ENCODE results near the gene NEUROG1.

NEUROG1 gene

GRCh38 chr5:135549413-135549812, 13.6 kb upstream of the NEUROG1 start:
- no peak overlapping the region for H4K8ac ChIP-seq (ENCODE audit: low read length)
- peaks cover 2% of the 10 kb centered on the region for H3K4me1 ChIP-seq (ENCODE audit: control insufficient read depth, insufficient read depth, low read depth, low read length)
- no peaks in the 10 kb centered on the region for H3K79me1 ChIP-seq (replicated peaks; ENCODE audit: low read length, poor library complexity, severe bottlenecking)
- H2BK120ac ChIP-seq (ENCODE audit: low read depth, low read length) = no peak overlapping the region
- H3K4me3 ChIP-seq (ENCODE audit: insufficient read depth in 1 of 2, low read depth in 1 of 2, low read length in 2 of 2) = no peak overlapping the region
- no peak overlapping the region for H3K9ac ChIP-seq (ENCODE audit: low read length)
- no peak overlapping the region for H2BK15ac ChIP-seq (ENCODE audit: low read depth, poor library complexity, severe bottlenecking)
- H3K14ac ChIP-seq (ENCODE audit: low read length in 2 of 2) = no peak overlapping the region
- H3K18ac ChIP-seq (ENCODE audit: low read depth in 1 of 2, low read length in 2 of 2) = no peak overlapping the region
- no peak overlapping the region for H2AK5ac ChIP-seq (ENCODE audit: low read length, severe bottlenecking)
- 31% methylated on average over 4 of the region's 4 CpGs for WGBS
- H2BK5ac ChIP-seq (ENCODE audit: low read depth, low read length, poor library complexity, severe bottlenecking) = no peak overlapping the region
- H3K9me3 ChIP-seq (ENCODE audit: control insufficient read depth, low read length) = no peaks in the 10 kb centered on the region
- no peak overlapping the region for H4K91ac ChIP-seq (ENCODE audit: low read length)
- H3K27ac ChIP-seq (ENCODE audit: low read length, poor library complexity, severe bottlenecking) = no peak overlapping the region
- peaks cover 72 to 76% of the 10 kb centered on the region in 2 experiments for H3K27me3 ChIP-seq (ENCODE audit: control insufficient read depth in 1 of 2, insufficient read depth in 1 of 2, low read length in 2 of 2)
- H3K36me3 ChIP-seq (ENCODE audit: control insufficient read depth in 1 of 2, insufficient read depth in 2 of 2, low read depth in 1 of 2, low read length in 2 of 2) = no peaks in the 10 kb centered on the region
- H3K4ac ChIP-seq (ENCODE audit: low read depth in 1 of 2, low read length in 2 of 2) = no peak overlapping the region
- no peak overlapping the region for H2AFZ ChIP-seq (ENCODE audit: low read depth, low read length)
- no peak overlapping the region for H2BK12ac ChIP-seq (ENCODE audit: low read length in 2 of 2)
- no peak for DNase-seq
- H3K23ac ChIP-seq (ENCODE audit: low read length in 2 of 2) = no peak overlapping the region
- no peak overlapping the region for H3K4me2 ChIP-seq (ENCODE audit: low read length, poor library complexity, severe bottlenecking)

DNA sequence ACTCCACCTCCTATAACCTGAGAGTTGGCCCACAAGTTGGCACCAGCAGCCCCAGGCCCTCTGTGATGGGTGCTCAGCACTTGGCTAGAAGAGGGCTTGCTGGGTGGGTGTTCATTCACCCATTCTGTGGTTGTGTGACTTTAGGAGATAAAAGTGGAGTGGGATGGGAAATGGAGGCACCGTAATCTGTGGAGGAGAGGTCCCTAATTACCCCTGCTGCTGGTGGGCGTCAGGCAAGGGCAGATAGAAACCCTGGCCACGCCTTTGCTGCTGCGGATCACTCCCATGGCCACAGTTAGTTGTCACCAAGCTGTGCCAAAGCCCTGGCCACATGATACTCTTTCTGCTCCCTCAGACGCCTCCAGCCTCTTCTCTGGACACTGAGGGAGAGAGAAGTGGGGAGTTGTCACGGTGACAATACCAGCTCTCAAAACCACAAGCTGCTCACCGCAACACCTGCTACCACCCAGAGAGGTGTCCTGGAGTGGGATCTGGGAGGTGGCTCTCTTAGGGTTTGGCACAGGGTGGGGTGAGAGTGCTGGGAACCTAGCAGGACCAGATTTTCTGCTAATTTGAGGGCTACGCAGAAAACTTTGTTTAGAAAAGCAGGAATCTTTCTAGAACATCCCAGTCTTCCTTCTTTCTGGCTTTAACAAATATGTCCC, 12.0 kb upstream of the NEUROG1 start:
- H2BK120ac ChIP-seq (ENCODE audit: low read depth, low read length) = no peak overlapping the region
- no peak overlapping the region for H2AK5ac ChIP-seq (ENCODE audit: low read length, severe bottlenecking)
- H4K8ac ChIP-seq (ENCODE audit: low read length) = no peak overlapping the region
- H3K4me1 ChIP-seq (ENCODE audit: control insufficient read depth, insufficient read depth, low read depth, low read length) = peaks cover 11% of the 10 kb centered on the region
- H2AFZ ChIP-seq (ENCODE audit: low read depth, low read length) = no peak overlapping the region
- peaks cover 79 to 85% of the 10 kb centered on the region in 2 experiments for H3K27me3 ChIP-seq (ENCODE audit: control insufficient read depth in 1 of 2, insufficient read depth in 1 of 2, low read length in 2 of 2)
- no peak overlapping the region for H3K4ac ChIP-seq (ENCODE audit: low read depth in 1 of 2, low read length in 2 of 2)
- H3K79me1 ChIP-seq (replicated peaks; ENCODE audit: low read length, poor library complexity, severe bottlenecking) = no peaks in the 10 kb centered on the region
- no peak overlapping the region for H3K9ac ChIP-seq (ENCODE audit: low read length)
- H2BK15ac ChIP-seq (ENCODE audit: low read depth, poor library complexity, severe bottlenecking) = no peak overlapping the region
- no peaks in the 10 kb centered on the region for H3K36me3 ChIP-seq (ENCODE audit: control insufficient read depth in 1 of 2, insufficient read depth in 2 of 2, low read depth in 1 of 2, low read length in 2 of 2)
- no peak overlapping the region for H3K18ac ChIP-seq (ENCODE audit: low read depth in 1 of 2, low read length in 2 of 2)
- DNase-seq = no peak
- no peak overlapping the region for H3K27ac ChIP-seq (ENCODE audit: low read length, poor library complexity, severe bottlenecking)
- H3K14ac ChIP-seq (ENCODE audit: low read length in 2 of 2) = no peak overlapping the region
- no peak overlapping the region for H4K91ac ChIP-seq (ENCODE audit: low read length)
- H3K9me3 ChIP-seq (ENCODE audit: control insufficient read depth, low read length) = no peaks in the 10 kb centered on the region
- 61% methylated on average over 3 of the region's 8 CpGs for WGBS
- no peak overlapping the region for H3K4me3 ChIP-seq (ENCODE audit: insufficient read depth in 1 of 2, low read depth in 1 of 2, low read length in 2 of 2)
- H3K23ac ChIP-seq (ENCODE audit: low read length in 2 of 2) = no peak overlapping the region
- H3K4me2 ChIP-seq (ENCODE audit: low read length, poor library complexity, severe bottlenecking) = no peak overlapping the region
- no peak overlapping the region for H2BK5ac ChIP-seq (ENCODE audit: low read depth, low read length, poor library complexity, severe bottlenecking)
- no peak overlapping the region for H2BK12ac ChIP-seq (ENCODE audit: low read length in 2 of 2)

- Histone ChIP-seq H3K9me3 (ENCODE audit: control insufficient read depth, low read length) (no peaks in the 10 kb centered on the region), H4K91ac (ENCODE audit: low read length) (no peak overlapping the region), H3K4me3 (ENCODE audit: insufficient read depth in 1 of 2, low read depth in 1 of 2, low read length in 2 of 2) (no peak overlapping the region), H3K36me3 (ENCODE audit: control insufficient read depth in 1 of 2, insufficient read depth in 2 of 2, low read depth in 1 of 2, low read length in 2 of 2) (no peaks in the 10 kb centered on the region), H3K18ac (ENCODE audit: low read depth in 1 of 2, low read length in 2 of 2) (no peak overlapping the region), H2BK120ac (ENCODE audit: low read depth, low read length) (no peak overlapping the region), H3K4me1 (ENCODE audit: control insufficient read depth, insufficient read depth, low read depth, low read length) (peaks cover 11% of the 10 kb centered on the region), H2BK12ac (ENCODE audit: low read length in 2 of 2) (no peak overlapping the region), H3K23ac (ENCODE audit: low read length in 2 of 2) (no peak overlapping the region), H3K14ac (ENCODE audit: low read length in 2 of 2) (no peak overlapping the region), H2BK15ac (ENCODE audit: low read depth, poor library complexity, severe bottlenecking) (no peak overlapping the region), H2AFZ (ENCODE audit: low read depth, low read length) (no peak overlapping the region), H4K8ac (ENCODE audit: low read length) (no peak overlapping the region), H3K27me3 (ENCODE audit: control insufficient read depth in 1 of 2, insufficient read depth in 1 of 2, low read length in 2 of 2) (peaks cover 87 to 93% of the 10 kb centered on the region in 2 experiments), H3K4ac (ENCODE audit: low read depth in 1 of 2, low read length in 2 of 2) (no peak overlapping the region), H3K27ac (ENCODE audit: low read length, poor library complexity, severe bottlenecking) (no peak overlapping the region), H2AK5ac (ENCODE audit: low read length, severe bottlenecking) (no peak overlapping the region), H3K79me1 (replicated peaks; ENCODE audit: low read length, poor library complexity, severe bottlenecking) (no peaks in the 10 kb centered on the region), H3K9ac (ENCODE audit: low read length) (no peak overlapping the region), H2BK5ac (ENCODE audit: low read depth, low read length, poor library complexity, severe bottlenecking) (no peak overlapping the region), H3K4me2 (ENCODE audit: low read length, poor library complexity, severe bottlenecking) (no peak overlapping the region)
- 50% methylated on average over 4 of the region's 4 CpGs for WGBS
- DNase-seq = no peak
Observed at GRCh38 chr5:135546912-135547311, 11.1 kb upstream of the NEUROG1 start.

GRCh38 chr5:135546101-135546500, 10.3 kb upstream of the NEUROG1 start:
- 9% methylated on average over 12 of the region's 12 CpGs for WGBS

More at GRCh38 chr5:135546101-135546500, 10.3 kb upstream of the NEUROG1 start:
- no peak overlapping the region for H3K14ac ChIP-seq (ENCODE audit: low read length in 2 of 2)
- H3K79me1 ChIP-seq (replicated peaks; ENCODE audit: low read length, poor library complexity, severe bottlenecking) = no peaks in the 10 kb centered on the region
- no peak overlapping the region for H3K27ac ChIP-seq (ENCODE audit: low read length, poor library complexity, severe bottlenecking)
- no peak overlapping the region for H2BK12ac ChIP-seq (ENCODE audit: low read length in 2 of 2)
- no peaks in the 10 kb centered on the region for H3K36me3 ChIP-seq (ENCODE audit: control insufficient read depth in 1 of 2, insufficient read depth in 2 of 2, low read depth in 1 of 2, low read length in 2 of 2)
- H3K4me2 ChIP-seq (ENCODE audit: low read length, poor library complexity, severe bottlenecking) = no peak overlapping the region
- H3K4ac ChIP-seq (ENCODE audit: low read depth in 1 of 2, low read length in 2 of 2) = no peak overlapping the region
- H4K8ac ChIP-seq (ENCODE audit: low read length) = no peak overlapping the region
- no peak overlapping the region for H2BK5ac ChIP-seq (ENCODE audit: low read depth, low read length, poor library complexity, severe bottlenecking)
- H3K4me1 ChIP-seq (ENCODE audit: control insufficient read depth, insufficient read depth, low read depth, low read length) = peaks cover 11% of the 10 kb centered on the region
- H3K27me3 ChIP-seq (ENCODE audit: control insufficient read depth in 1 of 2, insufficient read depth in 1 of 2, low read length in 2 of 2) = peaks cover 95 to 96% of the 10 kb centered on the region in 2 experiments
- no peak for DNase-seq
- H2AFZ ChIP-seq (ENCODE audit: low read depth, low read length) = no peak overlapping the region
- no peak overlapping the region for H3K4me3 ChIP-seq (ENCODE audit: insufficient read depth in 1 of 2, low read depth in 1 of 2, low read length in 2 of 2)
- H4K91ac ChIP-seq (ENCODE audit: low read length) = no peak overlapping the region
- no peak overlapping the region for H3K9ac ChIP-seq (ENCODE audit: low read length)
- H3K9me3 ChIP-seq (ENCODE audit: control insufficient read depth, low read length) = no peaks in the 10 kb centered on the region
- H3K18ac ChIP-seq (ENCODE audit: low read depth in 1 of 2, low read length in 2 of 2) = no peak overlapping the region
- H2AK5ac ChIP-seq (ENCODE audit: low read length, severe bottlenecking) = no peak overlapping the region
- H2BK120ac ChIP-seq (ENCODE audit: low read depth, low read length) = no peak overlapping the region
- H3K23ac ChIP-seq (ENCODE audit: low read length in 2 of 2) = peak overlapping the region in 1 of 2 experiments; percentile 83
- H2BK15ac ChIP-seq (ENCODE audit: low read depth, poor library complexity, severe bottlenecking) = no peak overlapping the region

Data from mesenchymal stem cell (in vitro differentiated cells and primary cell).